22Rv1 (cell line): Measurements from ENCODE around the gene STK26.

Experiments used
- H3K27ac ChIP-seq: fragments of 450-650 bp; 2 replicates; pipeline ENCODE4 v1.5.1; 2017
- CTCF ChIP-seq: fragments of 450-650 bp; IDR thresholded peaks from 2 replicates; pipeline ENCODE4 v1.5.1; 2017; ENCODE audit warnings: mild to moderate bottlenecking
- ZFX ChIP-seq: fragments of 450-650 bp; IDR thresholded peaks from 2 replicates; pipeline ENCODE4 v1.6.1; 2017; ENCODE audit warnings: antibody characterized with exemption, borderline replicate concordance

The STK26 gene

GRCh38 chrX:132022967-132023895 lies at the start of gene STK26:
Gene STK26, plus strand, starts transcription at chrX:132023302. Its CDS starts 316 bp downstream, at chrX:132023618.
- TF ChIP-seq CTCF (no peak), ZFX (no peak)
- peak within 1 kb of the TSS; percentile 64 for H3K27ac ChIP-seq

GRCh38 chrX:131975851-131976250 lies 47.3 kb upstream of the STK26 start:
- no peak overlapping the region for H3K27ac ChIP-seq
- TF ChIP-seq CTCF, result no peak
- TF ChIP-seq ZFX, result no peak

- no peak overlapping the region for H3K27ac ChIP-seq
- TF ChIP-seq CTCF, result no peak
- no peak for TF ChIP-seq ZFX
These were observed 45.5 kb upstream of the STK26 start for GRCh38 chrX:131977619-131978018.

GRCh38 chrX:131979116-131979515 lies 44.0 kb upstream of the STK26 start:
- TF ChIP-seq ZFX (no peak), CTCF (no peak)
- no peak overlapping the region for H3K27ac ChIP-seq

- H3K27ac ChIP-seq, result no peak overlapping the region
- TF ChIP-seq ZFX, result no peak
- TF ChIP-seq CTCF, result no peak
These were observed 37.5 kb upstream of the STK26 start for GRCh38 chrX:131985526-131986049.

- TF ChIP-seq CTCF (no peak), ZFX (no peak)
- no peak overlapping the region for H3K27ac ChIP-seq
These were observed 35.9 kb upstream of the STK26 start for GRCh38 chrX:131987252-131987651.

- no peak for TF ChIP-seq ZFX
- no peak for TF ChIP-seq CTCF
- no peak overlapping the region for H3K27ac ChIP-seq
These were observed 34.9 kb upstream of the STK26 start for GRCh38 chrX:131988236-131988635.
